Stimulated activated naive CD8-positive, alpha-beta T cell treated with anti-CD3 and anti-CD28 coated beads, Interleukin-15, Interleukin-2, amounts not matched to agents 100 U/mL and 50 U/mL, for 24 hours (primary cell): Measurements from ENCODE around the gene NAB2.
"Not testable (repeated sequence)": the region's sequence is repeated elsewhere in the genome, so short reads cannot be mapped to it uniquely, and the experiment has no call there.

Source experiments
- ATAC-seq: fragments of 150-1000 bp; cut with Tn5 transposase; one replicate; pipeline ENCODE4 v1.10.0; 2021
- DNase-seq: peaks from one replicate; pipeline ENCODE4 v3.0.0; 2021

NAB2 gene

GRCh38 chr12:57069523-57069922 lies 19.4 kb upstream of the NAB2 start:
- DNase-seq (peak; percentile 49), ATAC-seq (peak; percentile 84)

- no peak for ATAC-seq
- DNase-seq: no peak
Measured at GRCh38 chr12:57072661-57073060, 16.3 kb upstream of the NAB2 start.

GRCh38 chr12:57073566-57074450 lies 15.1 kb upstream of the NAB2 start:
- ATAC-seq, DNase-seq: not testable (repeated sequence)

- DNase-seq (peak; percentile 94), ATAC-seq (peak; percentile 99)
Measured at GRCh38 chr12:57078519-57079404, 10.2 kb upstream of the NAB2 start, which contains the start of gene NEMP1. TSS of gene NEMP1 (minus strand) at chr12:57078791. CDS start at chr12:57078745, 46 bp downstream.

- DNase-seq (no peak), ATAC-seq (no peak)
Measured at GRCh38 chr12:57079821-57080220, 9.1 kb upstream of the NAB2 start.

GRCh38 chr12:57080855-57081254 lies 8.1 kb upstream of the NAB2 start:
- DNase-seq: no peak

GRCh38 chr12:57085999-57086492 lies 2.9 kb upstream of the NAB2 start:
- ATAC-seq (no peak), DNase-seq (peak; percentile 65)

More at GRCh38 chr12:57080855-57081254, 8.1 kb upstream of the NAB2 start:
- no peak for ATAC-seq

- DNase-seq: peak; percentile 69
- no peak for ATAC-seq
Measured at GRCh38 chr12:57086493-57087009, 2.4 kb upstream of the NAB2 start.

- DNase-seq: peak; percentile 97
- peak; percentile 45 for ATAC-seq
Measured at GRCh38 chr12:57087010-57087690, 1.8 kb upstream of the NAB2 start.

- peak; percentile 53 for ATAC-seq
Measured at GRCh38 chr12:57087691-57088353, 1.1 kb upstream of the NAB2 start.

GRCh38 chr12:57089271-57090245 lies 644 bp downstream of the NAB2 start:
- peak; percentile 2 for ATAC-seq
- peak; percentile 70 for DNase-seq

More at GRCh38 chr12:57087691-57088353, 1.1 kb upstream of the NAB2 start:
- DNase-seq: peak; percentile 90

GRCh38 chr12:57090490-57090889 lies 1.6 kb downstream of the NAB2 start:
- ATAC-seq: no peak
- no peak for DNase-seq

GRCh38 chr12:57090924-57091637 lies 2.2 kb downstream of the NAB2 start:
- no peak for DNase-seq
- ATAC-seq: no peak

GRCh38 chr12:57091638-57092528 lies 3.0 kb downstream of the NAB2 start:
- DNase-seq: no peak
- ATAC-seq: no peak

GRCh38 chr12:57092529-57092862 lies 3.6 kb downstream of the NAB2 start:
- ATAC-seq: no peak
- DNase-seq: no peak

- ATAC-seq (no peak), DNase-seq (no peak)
Measured at GRCh38 chr12:57092876-57093414, 4.0 kb downstream of the NAB2 start.

- peak; percentile 83 for DNase-seq
- ATAC-seq: peak; percentile 38
Measured at GRCh38 chr12:57093415-57094207, 4.7 kb downstream of the NAB2 start.
